GM04504 (cell line): Measurements from ENCODE around the gene GRM8.

ENCODE experiments used
- DNase-seq: peaks from one replicate; pipeline ENCODE4 v3.0.0-alpha.2; 2012; ENCODE audit warnings: low read depth

GRM8 gene

GRCh38 chr7:127252778-127253280 is at the start of gene GRM8:
Gene GRM8, minus strand, starts transcription at chr7:127252941.
- DNase-seq: no peak

- no peak for DNase-seq
Measured at GRCh38 chr7:127290801-127291361, 38.1 kb upstream of the GRM8 start.

- DNase-seq: no peak
Measured at GRCh38 chr7:127290116-127290655, 37.4 kb upstream of the GRM8 start.

- DNase-seq: no peak
Measured at GRCh38 chr7:127287133-127287532, 34.4 kb upstream of the GRM8 start.

- DNase-seq: no peak
Measured at GRCh38 chr7:127270093-127270492, 17.4 kb upstream of the GRM8 start.

- DNase-seq: no peak
Measured at GRCh38 chr7:127266047-127266446, 13.3 kb upstream of the GRM8 start.

- DNase-seq: no peak
Measured at GRCh38 chr7:127264219-127264618, 11.5 kb upstream of the GRM8 start.

- no peak for DNase-seq
Measured at GRCh38 chr7:127258111-127258510, 5.4 kb upstream of the GRM8 start.

- no peak for DNase-seq
Measured at GRCh38 chr7:127257086-127257485, 4.3 kb upstream of the GRM8 start.

- no peak for DNase-seq
Measured at GRCh38 chr7:127256041-127256725, 3.4 kb upstream of the GRM8 start.

- no peak for DNase-seq
Measured at GRCh38 chr7:127254163-127254684, 1.5 kb upstream of the GRM8 start.

GRCh38 chr7:127253281-127254162 is 781 bp upstream of the GRM8 start:
- DNase-seq: no peak

GRCh38 chr7:127252377-127252713 is 396 bp downstream of the GRM8 start:
- no peak for DNase-seq

- DNase-seq: no peak
Measured at GRCh38 chr7:127251465-127252376, 1.0 kb downstream of the GRM8 start.

- no peak for DNase-seq
Measured at GRCh38 chr7:127251036-127251464, 1.7 kb downstream of the GRM8 start.

GRCh38 chr7:127250312-127251035 is 2.3 kb downstream of the GRM8 start:
- no peak for DNase-seq

GRCh38 chr7:127245607-127246006 is 7.1 kb downstream of the GRM8 start:
- no peak for DNase-seq

- no peak for DNase-seq
Measured at GRCh38 chr7:127245002-127245401, 7.7 kb downstream of the GRM8 start.

- no peak for DNase-seq
Measured at GRCh38 chr7:127239814-127240213, 12.9 kb downstream of the GRM8 start.

GRCh38 chr7:127233630-127234029 is 19.1 kb downstream of the GRM8 start:
- DNase-seq: no peak

- no peak for DNase-seq
Measured at GRCh38 chr7:127231415-127231814, 21.3 kb downstream of the GRM8 start.
